Measurements from ENCODE around the gene CPLANE1. TPM values are rescaled to one million over a fixed set of nuclear protein-coding genes. Genes with fewer than 3 reads are reported as not detected.

The CPLANE1 gene
- total and polyA plus RNA-seq, 2 donors (not counting 3 experiments of a cell fraction or from before 2014, with no cell fraction given), result 4.6 to 21.5 TPM

GRCh38 chr5:37214550-37214949 lies 34.6 kb downstream of the CPLANE1 start:
- TF ChIP-seq JUN (IDR thresholded peaks at IDR 0.05; ENCODE audit: borderline replicate concordance, insufficient read depth, insufficient read length, low read depth) (no peak), POLR2A (IDR thresholded peaks at IDR 0.05; ENCODE audit: low read depth, low read length) (no peak), CTCF (IDR thresholded peaks at IDR 0.05; ENCODE audit: extremely low read depth in 1 of 2, insufficient read depth in 1 of 2, low read depth in 1 of 2, low read length in 2 of 2) (no peak), EZH2 (IDR thresholded peaks at IDR 0.05; ENCODE audit: borderline replicate concordance, low read depth, low read length, severe bottlenecking) (no peak), POLR2AphosphoS5 (IDR thresholded peaks at IDR 0.05; ENCODE audit: insufficient read depth, low read depth, low read length) (no peak), GATA2 (IDR thresholded peaks at IDR 0.05; ENCODE audit: insufficient read depth, insufficient read length, low read depth, low read length) (no peak), FOS (IDR thresholded peaks at IDR 0.05; ENCODE audit: borderline replicate concordance, insufficient read depth, low read length) (no peak), MYC (IDR thresholded peaks at IDR 0.05; ENCODE audit: low read depth, low read length) (no peak), MAX (IDR thresholded peaks at IDR 0.05; ENCODE audit: insufficient read depth, insufficient read length) (no peak)
- H2AFZ ChIP-seq (ENCODE audit: low read depth, low read length), result no peak overlapping the region
- FAIRE-seq (no peak), DNase-seq (ENCODE audit: low read depth, low spot score) (no peak)
- H3K9ac ChIP-seq (replicated peaks; ENCODE audit: extremely low read depth, insufficient read depth, low read length), result no peak overlapping the region
- no peaks in the 10 kb centered on the region for H3K27me3 ChIP-seq (ENCODE audit: control insufficient read depth in 2 of 2, insufficient read depth in 2 of 2, low read length in 2 of 2)
- peaks cover 2 to 3% of the 10 kb centered on the region in 2 experiments for H3K36me3 ChIP-seq (ENCODE audit: control insufficient read depth in 2 of 2, extremely low read depth in 1 of 2, insufficient read depth in 2 of 2, low read length in 2 of 2)
- no peaks in the 10 kb centered on the region for H3K79me2 ChIP-seq (ENCODE audit: control insufficient read depth, insufficient read depth, low read length)
- H3K4me3 ChIP-seq (replicated peaks in 1 of 3; ENCODE audit: insufficient read depth in 1 of 3, low read depth in 1 of 3, low read length in 3 of 3), result no peak overlapping the region
- no peaks in the 10 kb centered on the region for H4K20me1 ChIP-seq (replicated peaks; ENCODE audit: control insufficient read depth, extremely low read depth, insufficient read depth, low read length)
- CTCF ChIA-PET, result no interaction called here
- dilution Hi-C loops (cut with MboI; ENCODE audit: extremely low pct_ligation_motif_present, low sequenced_read_pairs), result no loop called here
- BruUV-seq (replicated peaks), result no TSS peak
- POLR2A ChIA-PET, result no interaction called here
- no peak overlapping the region for H3K4me2 ChIP-seq (ENCODE audit: insufficient read depth, low read length)
- no peaks in the 10 kb centered on the region for H3K9me1 ChIP-seq (replicated peaks; ENCODE audit: control insufficient read depth, extremely low read depth, insufficient read depth, low read length)
- no peaks in the 10 kb centered on the region for H3K9me3 ChIP-seq (replicated peaks; ENCODE audit: control insufficient read depth, insufficient read depth, low read length)
- H3K4me1 ChIP-seq (ENCODE audit: control insufficient read depth, extremely low read depth, insufficient read depth, low read length), result no peaks in the 10 kb centered on the region
- H3K27ac ChIP-seq (ENCODE audit: insufficient read depth, low read depth, low read length), result no peak overlapping the region
- intact Hi-C loops (cut with micrococcal nuclease), result no loop called here
